Uterus (tissue), 2 donors: Measurements from ENCODE around the gene ENTPD7.

ENCODE experiments used
- CTCF ChIP-seq, 4 experiments: fragments of 200-600 bp in 2 of 4; fragments of 450-650 bp in 2 of 4; sonication (generic) in 2 of 4; IDR thresholded peaks; one replicate each; pipeline ENCODE4 v1.5.1; 2016 to 2019; ENCODE audit warnings: antibody characterized with exemption in 4 of 4, mild to moderate bottlenecking in 2 of 4, moderate library complexity in 1 of 4
- POLR2A ChIP-seq, 2 donors: fragments of 450-650 bp; IDR thresholded peaks; one replicate each; pipeline ENCODE4 v1.6.1; 2016; ENCODE audit warnings: antibody characterized with exemption in 2 of 2, mild to moderate bottlenecking in 1 of 2, moderate library complexity in 1 of 2

- no peak for TF ChIP-seq CTCF (IDR thresholded peaks at IDR 0.05)
- TF ChIP-seq POLR2A (IDR thresholded peaks at IDR 0.05) = no peak
Observed at GRCh38 chr10:99660662-99661376, 1.5 kb downstream of the ENTPD7 start.
